ENCODE results near the gene GRIN2A.

GRIN2A gene

DNA sequence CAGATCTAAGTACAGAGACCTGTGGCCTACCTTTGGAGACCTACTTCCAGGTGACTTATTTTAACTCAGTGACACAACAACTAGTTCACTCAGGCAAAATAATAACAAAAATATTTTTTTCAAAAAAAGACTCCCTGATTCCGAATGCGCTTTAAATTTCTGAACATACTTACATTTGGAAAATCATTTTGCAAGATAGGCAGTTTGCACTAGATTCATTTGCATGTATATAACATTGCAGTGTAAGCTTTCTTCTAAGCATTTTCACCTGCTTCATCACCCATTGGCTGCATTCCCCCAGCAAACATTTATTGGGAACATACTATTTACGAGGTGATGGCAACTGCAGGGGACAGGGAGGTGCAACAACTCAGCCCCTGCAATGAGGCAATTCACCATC is 166.8 kb downstream of the GRIN2A start:
- TF ChIP-seq EZH2phosphoT487 (IDR thresholded peaks at IDR 0.05; ENCODE audit: low read length) = no peak
- TF ChIP-seq, protein P1, sequence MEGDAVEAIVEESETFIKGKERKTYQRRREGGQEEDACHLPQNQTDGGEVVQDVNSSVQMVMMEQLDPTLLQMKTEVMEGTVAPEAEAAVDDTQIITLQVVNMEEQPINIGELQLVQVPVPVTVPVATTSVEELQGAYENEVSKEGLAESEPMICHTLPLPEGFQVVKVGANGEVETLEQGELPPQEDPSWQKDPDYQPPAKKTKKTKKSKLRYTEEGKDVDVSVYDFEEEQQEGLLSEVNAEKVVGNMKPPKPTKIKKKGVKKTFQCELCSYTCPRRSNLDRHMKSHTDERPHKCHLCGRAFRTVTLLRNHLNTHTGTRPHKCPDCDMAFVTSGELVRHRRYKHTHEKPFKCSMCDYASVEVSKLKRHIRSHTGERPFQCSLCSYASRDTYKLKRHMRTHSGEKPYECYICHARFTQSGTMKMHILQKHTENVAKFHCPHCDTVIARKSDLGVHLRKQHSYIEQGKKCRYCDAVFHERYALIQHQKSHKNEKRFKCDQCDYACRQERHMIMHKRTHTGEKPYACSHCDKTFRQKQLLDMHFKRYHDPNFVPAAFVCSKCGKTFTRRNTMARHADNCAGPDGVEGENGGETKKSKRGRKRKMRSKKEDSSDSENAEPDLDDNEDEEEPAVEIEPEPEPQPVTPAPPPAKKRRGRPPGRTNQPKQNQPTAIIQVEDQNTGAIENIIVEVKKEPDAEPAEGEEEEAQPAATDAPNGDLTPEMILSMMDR (IDR thresholded peaks at IDR 0.05; ENCODE audit: low read length) = no peak
- no peak for TF ChIP-seq EZH2 (optimal IDR thresholded peaks at IDR 0.05; ENCODE audit: low read depth, low read length)
- no peaks in the 10 kb centered on the region for H3K4me1 ChIP-seq (ENCODE audit: low read length)

DNA sequence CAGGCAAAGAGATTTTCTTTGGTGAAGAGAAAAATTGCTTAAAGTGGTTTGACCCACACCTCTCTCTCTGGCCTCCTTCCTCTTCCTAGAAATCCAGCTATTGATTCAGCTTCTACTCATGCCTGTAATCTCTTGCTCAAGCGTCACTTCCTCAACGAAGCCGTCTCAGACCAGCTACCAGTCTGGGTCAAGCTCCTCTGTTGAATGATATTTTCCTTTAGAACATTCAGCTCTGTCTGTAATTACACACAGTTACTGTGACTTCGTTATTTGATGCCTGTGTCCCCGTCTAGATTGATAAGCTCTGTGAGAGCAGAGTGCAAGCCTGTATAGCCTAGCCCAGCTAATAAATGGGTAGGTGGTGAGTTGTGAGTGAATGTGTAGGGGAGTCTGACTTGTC is 168.5 kb downstream of the GRIN2A start:
- DNase-seq = no peak
- Histone ChIP-seq H3K36me3 (replicated peaks; ENCODE audit: insufficient read depth, low read length) (no peaks in the 10 kb centered on the region), H3K27me3 (replicated peaks; ENCODE audit: insufficient read depth, low read length) (no peaks in the 10 kb centered on the region), H3K27ac (ENCODE audit: low read length) (no peak overlapping the region), H2AFZ (ENCODE audit: low read length) (no peak overlapping the region), H3K4me3 (ENCODE audit: low read length) (no peak overlapping the region), H3K9me2 (replicated peaks; ENCODE audit: insufficient read depth, low read length) (no peaks in the 10 kb centered on the region), H3K4me1 (ENCODE audit: low read length) (peaks cover 8% of the 10 kb centered on the region; the same call in 1 of the 2 replicates), H3K79me2 (ENCODE audit: low read length) (no peaks in the 10 kb centered on the region), H4K20me1 (ENCODE audit: insufficient read depth, low read length) (no peaks in the 10 kb centered on the region), H3K4me2 (ENCODE audit: low read depth, low read length) (no peak overlapping the region), H3F3A (ENCODE audit: insufficient read depth, low read length) (no peaks in the 10 kb centered on the region), H3K9ac (ENCODE audit: low read length) (no peak overlapping the region), H3K9me3 (replicated peaks; ENCODE audit: insufficient read depth, low read length) (no peaks in the 10 kb centered on the region)
- TF ChIP-seq, protein P1 (IDR thresholded peaks at IDR 0.05; ENCODE audit: low read length) = no peak
- TF ChIP-seq EZH2phosphoT487 (IDR thresholded peaks at IDR 0.05; ENCODE audit: low read length) = no peak
- no peak for TF ChIP-seq EZH2 (optimal IDR thresholded peaks at IDR 0.05; ENCODE audit: low read depth, low read length)

More for the DNA sequence above, 166.8 kb downstream of the GRIN2A start:
- no peak overlapping the region for H3K4me2 ChIP-seq (ENCODE audit: low read depth, low read length)
- no peaks in the 10 kb centered on the region for H3K9me2 ChIP-seq (replicated peaks; ENCODE audit: insufficient read depth, low read length)
- H3K79me2 ChIP-seq (ENCODE audit: low read length) = no peaks in the 10 kb centered on the region
- H3K27ac ChIP-seq (ENCODE audit: low read length) = no peak overlapping the region
- no peak for DNase-seq
- H3K9me3 ChIP-seq (replicated peaks; ENCODE audit: insufficient read depth, low read length) = no peaks in the 10 kb centered on the region
- no peak overlapping the region for H3K9ac ChIP-seq (ENCODE audit: low read length)
- H2AFZ ChIP-seq (ENCODE audit: low read length) = no peak overlapping the region
- H3K36me3 ChIP-seq (replicated peaks; ENCODE audit: insufficient read depth, low read length) = no peaks in the 10 kb centered on the region
- no peaks in the 10 kb centered on the region for H4K20me1 ChIP-seq (ENCODE audit: insufficient read depth, low read length)
- no peaks in the 10 kb centered on the region for H3F3A ChIP-seq (ENCODE audit: insufficient read depth, low read length)
- H3K27me3 ChIP-seq (replicated peaks; ENCODE audit: insufficient read depth, low read length) = no peaks in the 10 kb centered on the region
- H3K4me3 ChIP-seq (ENCODE audit: low read length) = no peak overlapping the region

DNA sequence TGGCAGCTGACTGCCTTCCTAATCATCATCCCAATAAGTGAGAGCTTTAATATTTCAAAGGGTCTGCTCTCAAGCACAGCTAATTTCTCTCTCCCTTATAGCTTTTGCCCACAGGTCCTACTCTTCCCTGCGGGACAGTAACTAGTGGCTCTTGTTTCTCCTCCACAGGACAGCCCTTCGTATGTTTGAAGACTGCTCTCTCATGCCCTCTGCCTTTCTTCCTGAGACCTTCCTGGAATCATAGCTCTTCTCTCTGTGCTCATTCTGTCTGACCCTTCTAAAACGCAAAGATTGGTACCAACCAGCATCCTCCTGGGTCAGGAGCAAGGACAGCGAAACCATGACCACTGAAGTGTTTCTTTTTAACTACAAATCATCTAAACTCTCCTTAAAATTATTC is 168.9 kb downstream of the GRIN2A start:
- Histone ChIP-seq H3K9me2 (replicated peaks; ENCODE audit: insufficient read depth, low read length) (no peaks in the 10 kb centered on the region), H3K4me2 (ENCODE audit: low read depth, low read length) (no peak overlapping the region), H3K27ac (ENCODE audit: low read length) (no peak overlapping the region), H3K4me3 (ENCODE audit: low read length) (no peak overlapping the region), H3K9me3 (replicated peaks; ENCODE audit: insufficient read depth, low read length) (no peaks in the 10 kb centered on the region), H3K4me1 (ENCODE audit: low read length) (peaks cover 8% of the 10 kb centered on the region; the same call in 1 of the 2 replicates), H3K27me3 (replicated peaks; ENCODE audit: insufficient read depth, low read length) (no peaks in the 10 kb centered on the region), H4K20me1 (ENCODE audit: insufficient read depth, low read length) (no peaks in the 10 kb centered on the region), H3K79me2 (ENCODE audit: low read length) (no peaks in the 10 kb centered on the region), H2AFZ (ENCODE audit: low read length) (no peak overlapping the region), H3K36me3 (replicated peaks; ENCODE audit: insufficient read depth, low read length) (no peaks in the 10 kb centered on the region), H3K9ac (ENCODE audit: low read length) (no peak overlapping the region), H3F3A (ENCODE audit: insufficient read depth, low read length) (no peaks in the 10 kb centered on the region)
- no peak for TF ChIP-seq EZH2phosphoT487 (IDR thresholded peaks at IDR 0.05; ENCODE audit: low read length)
- TF ChIP-seq EZH2 (optimal IDR thresholded peaks at IDR 0.05; ENCODE audit: low read depth, low read length) = no peak
- TF ChIP-seq, protein P1 (IDR thresholded peaks at IDR 0.05; ENCODE audit: low read length) = no peak
- no peak for DNase-seq
